ENCODE data around the gene TRMT1.

TRMT1 gene

DNA sequence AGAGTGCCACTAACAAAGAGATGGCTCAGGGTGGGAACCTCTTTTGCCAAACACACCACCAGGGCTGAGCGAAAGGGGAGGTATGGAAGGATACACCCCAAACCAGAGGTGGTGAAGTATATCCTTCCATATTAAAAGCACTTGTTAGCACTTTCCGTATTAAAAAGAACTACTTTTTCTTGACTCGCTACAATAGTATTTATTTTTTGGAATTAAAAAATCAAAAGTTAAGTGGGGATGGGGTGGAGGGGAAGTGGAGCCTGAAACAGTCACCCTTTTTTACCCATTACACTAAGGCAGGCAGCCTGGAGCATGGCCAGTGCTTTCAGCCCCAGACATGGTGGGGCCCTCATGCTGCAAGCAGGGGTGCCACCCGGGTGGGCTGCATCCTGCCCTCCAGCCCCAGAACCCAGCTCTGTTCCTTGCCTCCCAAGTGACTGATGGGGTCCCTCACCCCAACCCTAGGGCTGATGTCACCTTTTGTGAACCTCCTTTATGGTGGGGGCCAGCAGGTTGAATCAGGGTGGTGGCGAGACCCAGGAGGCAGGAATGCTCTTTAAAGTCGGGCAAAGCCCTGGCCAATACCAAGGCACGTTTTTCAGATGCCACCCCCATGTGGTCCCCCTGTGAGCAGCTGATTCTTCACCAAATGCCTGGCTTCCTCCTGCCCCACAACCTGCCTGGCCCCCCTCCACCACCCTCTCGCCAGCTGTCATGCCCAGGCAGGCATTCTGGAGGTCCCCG, 44.9 kb downstream of the TRMT1 start:
- no peaks in the 10 kb centered on the region for H3K36me3 ChIP-seq (ENCODE audit: insufficient read depth, low read length)
- no peak overlapping the region for H3K4me3 ChIP-seq (ENCODE audit: low read depth, low read length, poor library complexity, severe bottlenecking)
- no peaks in the 10 kb centered on the region for H3F3A ChIP-seq (ENCODE audit: insufficient read depth, low read length)
- H2AFZ ChIP-seq (ENCODE audit: low read length): no peak overlapping the region
- TF ChIP-seq EZH2 (IDR thresholded peaks at IDR 0.05; ENCODE audit: borderline replicate concordance, low read length): no peak
- TF ChIP-seq, protein P1, sequence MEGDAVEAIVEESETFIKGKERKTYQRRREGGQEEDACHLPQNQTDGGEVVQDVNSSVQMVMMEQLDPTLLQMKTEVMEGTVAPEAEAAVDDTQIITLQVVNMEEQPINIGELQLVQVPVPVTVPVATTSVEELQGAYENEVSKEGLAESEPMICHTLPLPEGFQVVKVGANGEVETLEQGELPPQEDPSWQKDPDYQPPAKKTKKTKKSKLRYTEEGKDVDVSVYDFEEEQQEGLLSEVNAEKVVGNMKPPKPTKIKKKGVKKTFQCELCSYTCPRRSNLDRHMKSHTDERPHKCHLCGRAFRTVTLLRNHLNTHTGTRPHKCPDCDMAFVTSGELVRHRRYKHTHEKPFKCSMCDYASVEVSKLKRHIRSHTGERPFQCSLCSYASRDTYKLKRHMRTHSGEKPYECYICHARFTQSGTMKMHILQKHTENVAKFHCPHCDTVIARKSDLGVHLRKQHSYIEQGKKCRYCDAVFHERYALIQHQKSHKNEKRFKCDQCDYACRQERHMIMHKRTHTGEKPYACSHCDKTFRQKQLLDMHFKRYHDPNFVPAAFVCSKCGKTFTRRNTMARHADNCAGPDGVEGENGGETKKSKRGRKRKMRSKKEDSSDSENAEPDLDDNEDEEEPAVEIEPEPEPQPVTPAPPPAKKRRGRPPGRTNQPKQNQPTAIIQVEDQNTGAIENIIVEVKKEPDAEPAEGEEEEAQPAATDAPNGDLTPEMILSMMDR (IDR thresholded peaks at IDR 0.05; ENCODE audit: low read length): no peak
- H3K9me2 ChIP-seq (ENCODE audit: low read depth, low read length): no peaks in the 10 kb centered on the region
- H3K79me2 ChIP-seq (ENCODE audit: insufficient read depth, low read length): no peaks in the 10 kb centered on the region
- no peak overlapping the region for H3K4me2 ChIP-seq (ENCODE audit: low read length)
- H3K9ac ChIP-seq (ENCODE audit: low read length): no peak overlapping the region
- peaks cover 25% of the 10 kb centered on the region; the same call in 1 of the 2 replicates for H3K27me3 ChIP-seq (ENCODE audit: insufficient read depth, low read length)
- H3K9me3 ChIP-seq (ENCODE audit: low read length): no peaks in the 10 kb centered on the region
- H4K20me1 ChIP-seq (ENCODE audit: insufficient read depth, low read length): no peaks in the 10 kb centered on the region
- peaks cover 3% of the 10 kb centered on the region for H3K4me1 ChIP-seq (ENCODE audit: insufficient read depth, low read length, severe bottlenecking)
- H3K27ac ChIP-seq (ENCODE audit: low read depth, low read length, poor library complexity, severe bottlenecking): no peak overlapping the region

DNA sequence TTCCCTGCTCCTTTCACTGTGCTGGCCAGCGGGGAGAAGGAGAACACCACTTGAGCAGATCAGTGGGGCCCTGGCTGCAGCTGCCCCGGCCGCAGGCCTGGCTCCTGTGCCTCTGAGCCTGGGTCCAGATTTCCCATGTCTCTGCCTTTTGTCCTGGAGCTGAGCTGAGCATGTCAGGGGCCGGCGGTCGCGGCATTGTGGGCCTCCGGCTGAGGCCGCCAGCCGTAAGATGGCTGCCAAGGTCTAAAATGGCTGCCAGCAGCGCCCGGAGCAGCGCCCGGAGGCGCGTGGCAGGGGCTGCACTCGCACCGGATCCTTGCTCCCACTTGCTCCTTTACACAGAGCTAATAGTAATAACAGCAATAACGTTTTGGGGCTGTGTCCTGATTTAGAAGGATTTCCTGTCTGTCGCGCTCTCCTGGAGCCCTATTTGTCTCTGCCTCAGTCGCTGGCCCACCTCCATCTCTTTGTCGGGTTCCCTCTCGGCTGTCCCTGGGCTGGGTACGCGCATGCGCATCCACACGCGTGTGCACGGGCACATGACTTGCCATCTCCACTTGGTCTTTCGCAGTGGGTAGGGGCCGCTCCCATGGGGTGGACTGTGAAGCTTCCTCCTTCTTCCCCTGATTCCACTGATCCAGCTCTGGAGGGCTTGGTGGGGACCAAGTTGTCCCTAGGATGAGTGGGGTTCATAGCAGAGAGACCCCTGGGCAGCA, 46.0 kb downstream of the TRMT1 start:
- no peaks in the 10 kb centered on the region for H3F3A ChIP-seq (ENCODE audit: insufficient read depth, low read length)
- H3K9me2 ChIP-seq (ENCODE audit: low read depth, low read length): no peaks in the 10 kb centered on the region
- H3K27ac ChIP-seq (ENCODE audit: low read depth, low read length, poor library complexity, severe bottlenecking): no peak overlapping the region
- TF ChIP-seq, protein P1 (IDR thresholded peaks at IDR 0.05; ENCODE audit: low read length): no peak
- no peak for TF ChIP-seq EZH2 (IDR thresholded peaks at IDR 0.05; ENCODE audit: borderline replicate concordance, low read length)
- no peak overlapping the region for H3K4me2 ChIP-seq (ENCODE audit: low read length)
- H3K4me3 ChIP-seq (ENCODE audit: low read depth, low read length, poor library complexity, severe bottlenecking): no peak overlapping the region
- no peak overlapping the region for H3K9ac ChIP-seq (ENCODE audit: low read length)
- peaks cover 18% of the 10 kb centered on the region; the same call in 1 of the 2 replicates for H3K27me3 ChIP-seq (ENCODE audit: insufficient read depth, low read length)
- peaks cover 3% of the 10 kb centered on the region for H3K4me1 ChIP-seq (ENCODE audit: insufficient read depth, low read length, severe bottlenecking)
- H3K9me3 ChIP-seq (ENCODE audit: low read length): no peaks in the 10 kb centered on the region
- no peaks in the 10 kb centered on the region for H3K79me2 ChIP-seq (ENCODE audit: insufficient read depth, low read length)
- H4K20me1 ChIP-seq (ENCODE audit: insufficient read depth, low read length): no peaks in the 10 kb centered on the region
- no peak overlapping the region for H2AFZ ChIP-seq (ENCODE audit: low read length)
- H3K36me3 ChIP-seq (ENCODE audit: insufficient read depth, low read length): no peaks in the 10 kb centered on the region

DNA sequence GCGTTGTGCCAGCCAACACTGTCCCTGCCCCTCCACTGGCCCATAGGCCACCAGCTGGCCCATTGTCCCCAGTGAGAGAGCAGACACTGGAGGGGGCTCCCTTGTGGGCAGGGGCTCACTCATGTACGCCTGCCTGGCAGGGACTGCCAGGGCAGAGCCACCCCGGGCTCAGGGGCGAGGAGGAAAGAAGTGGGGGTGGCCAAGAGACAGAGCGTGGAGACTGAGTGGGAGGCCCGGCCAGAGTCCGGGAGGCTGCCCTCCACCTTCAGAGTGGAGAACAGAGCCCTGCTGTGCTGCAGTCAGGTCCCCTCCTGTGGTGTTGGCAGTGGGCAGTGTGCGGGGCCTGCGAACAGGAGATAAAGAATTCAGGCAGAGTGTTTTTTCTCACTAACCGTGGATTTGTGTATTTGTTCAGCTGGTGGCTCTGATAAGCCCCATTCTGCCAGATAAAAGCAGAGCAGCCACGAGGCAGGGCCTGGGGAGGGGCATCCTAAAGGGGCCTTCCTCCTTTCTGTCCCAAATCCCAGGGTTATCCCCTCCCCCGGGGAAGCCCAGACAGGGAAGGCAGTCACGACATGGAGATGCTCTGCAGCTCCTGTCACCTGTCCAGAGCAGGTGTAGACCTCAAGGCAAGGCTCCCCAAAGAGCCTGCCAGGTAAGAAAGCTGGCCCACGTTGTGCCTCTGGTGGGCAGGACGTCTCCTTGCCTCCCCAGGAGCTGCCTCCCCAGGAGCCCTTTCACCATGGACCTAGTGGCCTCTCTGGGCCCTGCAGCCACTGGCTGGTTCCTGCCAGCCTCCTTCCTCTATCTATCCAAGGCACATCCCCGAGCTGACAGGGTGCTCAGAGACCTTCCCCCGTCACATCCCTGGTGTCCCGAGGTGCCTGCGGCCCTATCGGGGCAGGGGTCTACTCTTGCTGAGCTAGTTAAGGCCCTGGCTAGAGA, 46.9 kb downstream of the TRMT1 start:
- TF ChIP-seq, protein P1 (IDR thresholded peaks at IDR 0.05; ENCODE audit: low read length): no peak
- TF ChIP-seq EZH2 (IDR thresholded peaks at IDR 0.05; ENCODE audit: borderline replicate concordance, low read length): no peak
- Histone ChIP-seq H4K20me1 (ENCODE audit: insufficient read depth, low read length) (no peaks in the 10 kb centered on the region), H3K36me3 (ENCODE audit: insufficient read depth, low read length) (no peaks in the 10 kb centered on the region), H3K27ac (ENCODE audit: low read depth, low read length, poor library complexity, severe bottlenecking) (no peak overlapping the region), H3K4me1 (ENCODE audit: insufficient read depth, low read length, severe bottlenecking) (peaks cover 3% of the 10 kb centered on the region), H3K4me2 (ENCODE audit: low read length) (no peak overlapping the region), H3F3A (ENCODE audit: insufficient read depth, low read length) (no peaks in the 10 kb centered on the region), H3K4me3 (ENCODE audit: low read depth, low read length, poor library complexity, severe bottlenecking) (no peak overlapping the region), H3K9ac (ENCODE audit: low read length) (no peak overlapping the region), H2AFZ (ENCODE audit: low read length) (no peak overlapping the region), H3K9me2 (ENCODE audit: low read depth, low read length) (no peaks in the 10 kb centered on the region), H3K79me2 (ENCODE audit: insufficient read depth, low read length) (no peaks in the 10 kb centered on the region), H3K27me3 (ENCODE audit: insufficient read depth, low read length) (peaks cover 18% of the 10 kb centered on the region; the same call in 1 of the 2 replicates), H3K9me3 (ENCODE audit: low read length) (no peaks in the 10 kb centered on the region)
